B cell (primary cell): ENCODE results near the gene WDR38. TPM values are rescaled to one million over a fixed set of nuclear protein-coding genes. Genes with fewer than 3 reads are reported as not detected.

Source experiments
- ATAC-seq: fragments of 200-7000 bp; cut with Tn5 transposase; one replicate; pipeline ENCODE4 v1.10.0; 2021; ENCODE audit warnings: low read depth, mild to moderate bottlenecking, moderate number of reproducible peaks, moderate library complexity
- CTCF ChIA-PET: fragments of 350-600 bp; sonication (Branson Sonifier 250); formaldehyde crosslinking; loops from one replicate; lab custom pipeline; 2021; ENCODE audit warnings: antibody characterized with exemption, inconsistent platforms; lab: Charles Lee
- POLR2A ChIA-PET: fragments of 350-600 bp; sonication (Branson Sonifier 250); formaldehyde crosslinking; loops from one replicate; lab custom pipeline; 2021; ENCODE audit warnings: antibody characterized with exemption; lab: Charles Lee
- DNase-seq: peaks from one replicate; pipeline ENCODE4 v3.0.0; 2013
- H2AFZ ChIP-seq: 2 replicates; pipeline ENCODE4 v1.6.1; 2012; ENCODE audit warnings: mild to moderate bottlenecking, low read depth, low read length; ENCODE audit not compliant: insufficient read depth, poor library complexity, severe bottlenecking
- H3K27ac ChIP-seq, 2 donors: 1 replicate in 1 of 2; 2 replicates in 1 of 2; pipeline ENCODE4 v1.5.1; 2012 to 2013; ENCODE audit warnings: low read length in 2 of 2, mild to moderate bottlenecking in 2 of 2, moderate library complexity in 1 of 2
- H3K27me3 ChIP-seq, 4 experiments: fragments of 200-600 bp in 1 of 4; sonication (generic) in 1 of 4; replicated peaks in 1 of 4; 1 replicate in 2 of 4; 2 replicates in 2 of 4; pipeline versions ENCODE4 v1.6.1 to v1.7.0; 2013 to 2016; ENCODE audit warnings: low read length in 3 of 4, mild to moderate bottlenecking in 2 of 4, mixed read lengths in 1 of 4, moderate library complexity in 1 of 4; ENCODE audit not compliant: insufficient read depth in 4 of 4, control insufficient read depth in 3 of 4; ENCODE audit errors: control extremely low read depth in 1 of 4
- H3K36me3 ChIP-seq, 2 experiments: replicated peaks in 1 of 2; 1 replicate in 1 of 2; 2 replicates in 1 of 2; pipeline versions ENCODE4 v1.6.1 to v1.7.1; 2013; ENCODE audit warnings: low read length in 1 of 2; ENCODE audit not compliant: insufficient read depth in 2 of 2, control insufficient read depth in 1 of 2; ENCODE audit errors: control extremely low read depth in 1 of 2, extremely low read depth in 1 of 2
- H3K4me1 ChIP-seq, 2 donors: fragments of 200-600 bp in 1 of 2; sonication (generic) in 1 of 2; 1 replicate in 1 of 2; 2 replicates in 1 of 2; pipeline versions ENCODE4 v1.5.1 to v1.6.1; 2013 to 2017; ENCODE audit warnings: low read length in 2 of 2; ENCODE audit not compliant: control insufficient read depth in 2 of 2, insufficient read depth in 2 of 2
- H3K4me2 ChIP-seq: replicated peaks from 2 replicates; pipeline ENCODE3; 2012; ENCODE audit warnings: mild to moderate bottlenecking, low read depth, low read length; ENCODE audit not compliant: poor library complexity, severe bottlenecking
- H3K4me3 ChIP-seq, 5 experiments: fragments of 200-600 bp in 1 of 5; sonication (generic) in 1 of 5; 1 replicate in 3 of 5; 2 replicates in 2 of 5; pipeline versions ENCODE4 v1.5.1 to v1.7.0; 2011 to 2016; ENCODE audit warnings: low read length in 4 of 5, mild to moderate bottlenecking in 4 of 5, low read depth in 2 of 5, control low read depth in 1 of 5, moderate library complexity in 1 of 5; ENCODE audit not compliant: insufficient read depth in 1 of 5; ENCODE audit errors: control extremely low read depth in 1 of 5, extremely low read depth in 1 of 5
- H3K79me2 ChIP-seq: fragments of 200-600 bp; sonication (generic); one replicate; pipeline ENCODE4 v1.6.0; 2016; ENCODE audit warnings: low read length; ENCODE audit not compliant: control insufficient read depth, insufficient read depth
- H3K9ac ChIP-seq: fragments of 200-600 bp; sonication (generic); 2 replicates; pipeline ENCODE4 v1.6.1; 2017; ENCODE audit warnings: mild to moderate bottlenecking, low read length, moderate library complexity
- H3K9me3 ChIP-seq, 3 donors: one replicate each; pipeline versions ENCODE4 v1.6.1 to v1.7.1; 2013; ENCODE audit warnings: low read length in 2 of 3; ENCODE audit not compliant: control insufficient read depth in 2 of 3, insufficient read depth in 1 of 3; ENCODE audit errors: control extremely low read depth in 1 of 3
- H4K20me1 ChIP-seq: 2 replicates; pipeline ENCODE4 v1.6.0; 2012; ENCODE audit warnings: mild to moderate bottlenecking, low read length; ENCODE audit not compliant: insufficient read depth, control insufficient read depth, poor library complexity, severe bottlenecking
- H3K27ac Mint-ChIP-seq: one replicate; pipeline ENCODE4 v1.8.0; 2021; ENCODE audit warnings: mixed read lengths
- H3K27me3 Mint-ChIP-seq: one replicate; pipeline ENCODE4 v1.8.0; 2021; ENCODE audit warnings: mixed read lengths
- H3K4me1 Mint-ChIP-seq: one replicate; pipeline ENCODE4 v1.8.0; 2021; ENCODE audit warnings: mixed read lengths
- H3K4me3 Mint-ChIP-seq: one replicate; pipeline ENCODE4 v1.8.0; 2021; ENCODE audit warnings: mixed read lengths
- H3K9me3 Mint-ChIP-seq: one replicate; pipeline ENCODE4 v1.8.0; 2022; ENCODE audit warnings: mixed read lengths; ENCODE audit not compliant: insufficient read depth
- CTCF ChIP-seq: fragments of 200-600 bp; IDR thresholded peaks from one replicate; pipeline ENCODE4 v1.8.0; 2022; ENCODE audit warnings: antibody characterized with exemption, mild to moderate bottlenecking
- EZH2 ChIP-seq: IDR thresholded peaks from 2 replicates; pipeline ENCODE4 v1.6.1; 2012; ENCODE audit warnings: borderline replicate concordance, low read depth, mild to moderate bottlenecking, moderate library complexity, low read length; ENCODE audit not compliant: insufficient read depth, poor library complexity, severe bottlenecking
- WGBS: methylation state at CpG from one replicate; pipeline ENCODE4 v1.1.5; 2013; ENCODE audit warnings: missing lambda C conversion rate; ENCODE audit not compliant: insufficient coverage; 5-methylcytosine and 5-hydroxymethylcytosine counted together
- intact Hi-C: fragments of 100-400 bp; cut with micrococcal nuclease; formaldehyde crosslinking; loops from one replicate; pipeline ENCODE4 v1.10.0; 2022
- polyA plus RNA-seq: library from polyadenylated mRNA; depleted of rRNA; stranded (reverse); fragments of >200 nt; gene quantifications from 2 replicates; pipeline ENCODE4 v1.2.3, GENCODE V29; 2012
- total RNA-seq, 2 donors: library from RNA; stranded (reverse); fragments of 120-200 nt in 1 of 2; gene quantifications; 1 replicate in 1 of 2; 2 replicates in 1 of 2; pipeline versions ENCODE4 v1.2.3 to v1.2.4, GENCODE V29; 2013 to 2022

Gene WDR38
- total and polyA plus RNA-seq, 2 donors (not counting 1 experiment from before 2014, with no cell fraction given) = not detected

DNA sequence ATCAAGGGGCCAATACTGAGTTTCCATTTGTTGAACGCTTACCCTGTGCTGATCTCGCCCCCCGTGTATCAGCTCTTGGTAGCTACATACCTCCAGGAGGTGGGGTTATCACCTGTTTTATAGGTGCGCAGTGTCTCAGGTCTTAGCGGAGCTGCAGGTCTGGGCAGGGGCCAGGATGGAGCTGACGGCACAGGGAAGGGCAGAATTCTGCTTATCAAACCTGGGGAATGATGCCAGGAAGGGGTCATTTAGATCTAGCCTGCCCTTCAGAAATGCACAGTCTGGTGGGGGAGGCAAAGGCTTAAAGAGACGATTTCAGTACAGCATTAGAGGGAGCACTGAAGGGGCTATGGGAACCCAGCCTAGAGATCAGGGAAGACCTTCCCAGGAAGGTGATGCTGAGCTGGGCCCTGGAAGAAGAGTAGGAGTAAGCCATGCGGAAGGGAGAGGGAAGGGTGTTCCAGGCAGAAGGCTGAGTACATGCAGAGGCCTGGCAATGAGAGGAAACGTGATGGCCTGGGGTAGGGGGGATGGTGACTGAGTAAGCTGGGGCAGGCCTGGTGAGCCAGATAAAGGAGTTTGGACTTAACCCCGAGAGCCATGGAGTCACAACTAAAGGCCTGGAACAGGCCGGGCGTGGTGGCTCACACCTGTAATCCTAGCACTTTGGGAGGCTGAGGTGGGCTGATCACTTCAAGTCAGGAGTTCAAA, 44.9 kb upstream of the WDR38 start:
- no peak overlapping the region for H3K27ac Mint-ChIP-seq
- Histone ChIP-seq H2AFZ (no peak overlapping the region), H3K27ac (no peak overlapping the region), H4K20me1 (no peaks in the 10 kb centered on the region), H3K79me2 (no peaks in the 10 kb centered on the region), H3K4me1 (no peaks in the 10 kb centered on the region), H3K36me3 (no peaks in the 10 kb centered on the region), H3K9ac (no peak overlapping the region), H3K4me2 (no peak overlapping the region), H3K9me3 (no peaks in the 10 kb centered on the region), H3K4me3 (no peak overlapping the region), H3K27me3 (no peaks in the 10 kb centered on the region)
- TF ChIP-seq EZH2 (no peak), CTCF (no peak)
- no peaks in the 10 kb centered on the region for H3K27me3 Mint-ChIP-seq
- intact Hi-C loops = no loop called here
- ATAC-seq (no peak), DNase-seq (no peak)
- POLR2A ChIA-PET = no interaction called here
- H3K9me3 Mint-ChIP-seq = no peaks in the 10 kb centered on the region
- H3K4me3 Mint-ChIP-seq = no peak overlapping the region
- CTCF ChIA-PET = no interaction called here
- WGBS = 97% methylated on average over 12 of the region's 12 CpGs
- peaks cover 5% of the 10 kb centered on the region for H3K4me1 Mint-ChIP-seq

DNA sequence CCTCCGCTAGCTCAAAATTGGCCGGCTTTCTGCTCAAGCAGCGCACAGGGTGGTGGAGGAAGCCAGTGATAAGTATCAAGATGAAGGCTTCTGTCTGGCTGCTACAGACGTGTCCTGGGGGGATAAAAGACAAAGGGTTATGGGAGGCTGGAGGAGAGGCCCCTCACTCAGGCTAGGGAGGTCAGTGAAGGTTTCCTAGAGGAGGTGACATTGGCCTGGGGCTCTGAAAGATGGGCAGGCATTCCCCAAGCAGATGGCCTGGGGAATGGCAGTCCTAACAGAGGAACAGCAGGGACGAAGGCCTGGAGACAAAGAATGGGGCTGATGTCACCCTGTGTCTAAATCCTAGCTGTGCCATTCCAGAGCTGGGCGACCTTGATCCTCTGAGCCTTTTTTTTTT, 44.0 kb upstream of the WDR38 start:
- no peaks in the 10 kb centered on the region for H3K27me3 ChIP-seq
- Mint-ChIP-seq H3K9me3 (no peaks in the 10 kb centered on the region), H3K4me3 (no peak overlapping the region), H3K4me1 (peaks cover 5% of the 10 kb centered on the region), H3K27me3 (no peaks in the 10 kb centered on the region), H3K27ac (no peak overlapping the region)
- no peak overlapping the region for H2AFZ ChIP-seq
- no peak overlapping the region for H3K9ac ChIP-seq
- H3K79me2 ChIP-seq = no peaks in the 10 kb centered on the region
- H3K27ac ChIP-seq = no peak overlapping the region
- intact Hi-C loops = no loop called here
- TF ChIP-seq EZH2 = no peak
- no peak for TF ChIP-seq CTCF
- no peaks in the 10 kb centered on the region for H3K36me3 ChIP-seq
- no peaks in the 10 kb centered on the region for H3K9me3 ChIP-seq
- ChIA-PET POLR2A (no interaction called here), CTCF (no interaction called here)
- DNase-seq (no peak), ATAC-seq (no peak)
- no peak overlapping the region for H3K4me3 ChIP-seq
- no peaks in the 10 kb centered on the region for H3K4me1 ChIP-seq
- no peaks in the 10 kb centered on the region for H4K20me1 ChIP-seq
- no peak overlapping the region for H3K4me2 ChIP-seq
- WGBS = 96% methylated on average over 6 of the region's 6 CpGs
